GM18520 (cell line): ENCODE data around the gene AMN1.
"Not testable (repeated sequence)": the region's sequence is repeated elsewhere in the genome, so short reads cannot be mapped to it uniquely, and the experiment has no call there.

Source experiments
- ATAC-seq: cut with Tn5 transposase; IDR thresholded peaks from one replicate; pipeline ENCODE4 v1.9.1; 2021; ENCODE audit not compliant: unreplicated experiment

The AMN1 gene

GRCh38 chr12:31733549-31734432, 5.0 kb upstream of the AMN1 start:
- ATAC-seq: not testable (repeated sequence)

GRCh38 chr12:31732926-31733548, 4.2 kb upstream of the AMN1 start:
- no peak for ATAC-seq

- ATAC-seq: not testable (repeated sequence)
Measured at GRCh38 chr12:31731203-31731602, 2.4 kb upstream of the AMN1 start.

- ATAC-seq: no peak
Measured at GRCh38 chr12:31729705-31730104, 884 bp upstream of the AMN1 start.

- ATAC-seq: peak; percentile 2
Measured at GRCh38 chr12:31728289-31728916, 418 bp downstream of the AMN1 start.

- no peak for ATAC-seq
Measured at GRCh38 chr12:31727192-31727591, 1.6 kb downstream of the AMN1 start.

- no peak for ATAC-seq
Measured at GRCh38 chr12:31726575-31726974, 2.2 kb downstream of the AMN1 start.

GRCh38 chr12:31724557-31724956, 4.3 kb downstream of the AMN1 start:
- no peak for ATAC-seq

- ATAC-seq: no peak
Measured at GRCh38 chr12:31722580-31722979, 6.2 kb downstream of the AMN1 start.

GRCh38 chr12:31718542-31719198, 10.2 kb downstream of the AMN1 start:
- ATAC-seq: not testable (repeated sequence)

- not testable (repeated sequence) for ATAC-seq
Measured at GRCh38 chr12:31716998-31717397, 11.8 kb downstream of the AMN1 start.

- no peak for ATAC-seq
Measured at GRCh38 chr12:31715283-31715825, 13.5 kb downstream of the AMN1 start.

- ATAC-seq: no peak
Measured at GRCh38 chr12:31714406-31715271, 14.2 kb downstream of the AMN1 start.

- ATAC-seq: no peak
Measured at GRCh38 chr12:31712877-31713276, 15.9 kb downstream of the AMN1 start.

GRCh38 chr12:31710021-31710818, 18.6 kb downstream of the AMN1 start:
- no peak for ATAC-seq

- ATAC-seq: not testable (repeated sequence)
Measured at GRCh38 chr12:31708118-31708517, 20.7 kb downstream of the AMN1 start.

GRCh38 chr12:31705621-31706020, 23.2 kb downstream of the AMN1 start:
- no peak for ATAC-seq

- ATAC-seq: no peak
Measured at GRCh38 chr12:31702047-31702446, 26.8 kb downstream of the AMN1 start.

- ATAC-seq: not testable (repeated sequence)
Measured at GRCh38 chr12:31689921-31690320, 38.9 kb downstream of the AMN1 start.
